ENCODE results near the gene PDZD7.

PDZD7 gene

GRCh38 chr10:100999742-101000126, 31.2 kb downstream of the PDZD7 start, which contains the start of gene LZTS2:
Gene LZTS2, plus strand, starts transcription at chr10:100999808. Its CDS starts 2,731 bp downstream, at chr10:101002539.
- DNase-seq, result no peak

GRCh38 chr10:100998991-100999741, 31.8 kb downstream of the PDZD7 start:
- peak; percentile 66 for DNase-seq

- peak; percentile 37 for DNase-seq
These were observed 32.5 kb downstream of the PDZD7 start for GRCh38 chr10:100998183-100998990.

- peak; percentile 65 for DNase-seq
These were observed 33.4 kb downstream of the PDZD7 start for GRCh38 chr10:100997360-100998182.

- DNase-seq, result peak; percentile 32
These were observed 34.1 kb downstream of the PDZD7 start for GRCh38 chr10:100996678-100997359.

GRCh38 chr10:100995181-100995580, 35.7 kb downstream of the PDZD7 start:
- no peak for DNase-seq

- no peak for DNase-seq
These were observed 36.8 kb downstream of the PDZD7 start for GRCh38 chr10:100993986-100994708.

- no peak for DNase-seq
These were observed 41.8 kb downstream of the PDZD7 start for GRCh38 chr10:100989088-100989487.

- no peak for DNase-seq
These were observed 42.8 kb downstream of the PDZD7 start for GRCh38 chr10:100988166-100988565.

- no peak for DNase-seq
These were observed 43.3 kb downstream of the PDZD7 start for GRCh38 chr10:100987685-100988049.

- DNase-seq, result peak; percentile 86
These were observed 43.8 kb downstream of the PDZD7 start, which contains the start of the genes MRPL43 and TWNK for GRCh38 chr10:100986952-100987684. Gene MRPL43, minus strand, starts transcription at chr10:100987497. Its CDS starts 54 bp downstream, at chr10:100987443. Gene TWNK, plus strand, starts transcription at chr10:100987543. Its CDS starts 668 bp downstream, at chr10:100988211.

- no peak for DNase-seq
These were observed 44.3 kb downstream of the PDZD7 start for GRCh38 chr10:100986623-100986951.

- no peak for DNase-seq
These were observed 45.6 kb downstream of the PDZD7 start for GRCh38 chr10:100985336-100985735.

- DNase-seq, result no peak
These were observed 46.2 kb downstream of the PDZD7 start for GRCh38 chr10:100984672-100985177.

- no peak for DNase-seq
These were observed 46.9 kb downstream of the PDZD7 start for GRCh38 chr10:100983868-100984671.

- no peak for DNase-seq
These were observed 47.8 kb downstream of the PDZD7 start for GRCh38 chr10:100982916-100983830.

- DNase-seq, result no peak
These were observed 49.7 kb downstream of the PDZD7 start for GRCh38 chr10:100981178-100981772.

GRCh38 chr10:100980711-100981110, 50.2 kb downstream of the PDZD7 start:
- DNase-seq, result no peak

All from stimulated activated naive CD4-positive, alpha-beta T cell treated with Interleukin-2 at 50 U/mL for 16 hours (primary cell).